ENCODE data around the gene BABAM2. TPM values are rescaled to one million over a fixed set of nuclear protein-coding genes. Genes with fewer than 3 reads are reported as not detected.

The BABAM2 gene
- total RNA-seq, 1 donor = 42.0 TPM

- H3K9me3 ChIP-seq (ENCODE audit: low read depth, low read length) = no peaks in the 10 kb centered on the region
- H3K79me2 ChIP-seq (ENCODE audit: insufficient read depth, low read length) = peaks cover 4% of the 10 kb centered on the region
- no peaks in the 10 kb centered on the region for H3K36me3 ChIP-seq (ENCODE audit: insufficient read depth, low read length)
- no peak overlapping the region for H2AFZ ChIP-seq (ENCODE audit: low read length)
- peaks cover 12% of the 10 kb centered on the region for H3K4me1 ChIP-seq (ENCODE audit: insufficient read depth, low read length)
- no peak for TF ChIP-seq CTCF (IDR thresholded peaks at IDR 0.05; ENCODE audit: extremely low read depth, low read depth, low read length)
- no peaks in the 10 kb centered on the region for H4K20me1 ChIP-seq (ENCODE audit: insufficient read depth, low read length)
- H3K4me3 ChIP-seq (ENCODE audit: insufficient read depth, low read length) = no peak overlapping the region
- no peak overlapping the region for H3K4me2 ChIP-seq (ENCODE audit: insufficient read depth, low read length)
- no peaks in the 10 kb centered on the region for H3K27me3 ChIP-seq (ENCODE audit: insufficient read depth, low read length)
- no peak for DNase-seq (ENCODE audit: insufficient read length, low spot score, missing footprints)
- no peak overlapping the region for H3K27ac ChIP-seq (ENCODE audit: low read depth, low read length)
These were observed 31.5 kb downstream of the BABAM2 start for GRCh38 chr2:27921880-27922547.

- no peak for TF ChIP-seq CTCF (IDR thresholded peaks at IDR 0.05; ENCODE audit: extremely low read depth, low read depth, low read length)
- Histone ChIP-seq H3K4me1 (ENCODE audit: insufficient read depth, low read length) (peaks cover 12% of the 10 kb centered on the region), H3K79me2 (ENCODE audit: insufficient read depth, low read length) (peaks cover 4% of the 10 kb centered on the region), H2AFZ (ENCODE audit: low read length) (no peak overlapping the region), H4K20me1 (ENCODE audit: insufficient read depth, low read length) (no peaks in the 10 kb centered on the region), H3K9me3 (ENCODE audit: low read depth, low read length) (no peaks in the 10 kb centered on the region), H3K27ac (ENCODE audit: low read depth, low read length) (no peak overlapping the region), H3K4me3 (ENCODE audit: insufficient read depth, low read length) (no peak overlapping the region), H3K27me3 (ENCODE audit: insufficient read depth, low read length) (no peaks in the 10 kb centered on the region), H3K4me2 (ENCODE audit: insufficient read depth, low read length) (no peak overlapping the region), H3K36me3 (ENCODE audit: insufficient read depth, low read length) (no peaks in the 10 kb centered on the region)
- DNase-seq (ENCODE audit: insufficient read length, low spot score, missing footprints) = no peak
These were observed 32.3 kb downstream of the BABAM2 start for GRCh38 chr2:27922842-27923241.

GRCh38 chr2:27925766-27926472, 35.4 kb downstream of the BABAM2 start:
- no peaks in the 10 kb centered on the region for H4K20me1 ChIP-seq (ENCODE audit: insufficient read depth, low read length)
- H3K27ac ChIP-seq (ENCODE audit: low read depth, low read length) = no peak overlapping the region
- no peak overlapping the region for H3K4me3 ChIP-seq (ENCODE audit: insufficient read depth, low read length)
- DNase-seq (ENCODE audit: insufficient read length, low spot score, missing footprints) = no peak
- H3K9me3 ChIP-seq (ENCODE audit: low read depth, low read length) = no peaks in the 10 kb centered on the region
- no peak for TF ChIP-seq CTCF (IDR thresholded peaks at IDR 0.05; ENCODE audit: extremely low read depth, low read depth, low read length)
- peaks cover 5% of the 10 kb centered on the region for H3K36me3 ChIP-seq (ENCODE audit: insufficient read depth, low read length)
- no peak overlapping the region for H3K4me2 ChIP-seq (ENCODE audit: insufficient read depth, low read length)
- H3K79me2 ChIP-seq (ENCODE audit: insufficient read depth, low read length) = peaks cover 4% of the 10 kb centered on the region
- no peaks in the 10 kb centered on the region for H3K27me3 ChIP-seq (ENCODE audit: insufficient read depth, low read length)
- H3K4me1 ChIP-seq (ENCODE audit: insufficient read depth, low read length) = no peaks in the 10 kb centered on the region
- no peak overlapping the region for H2AFZ ChIP-seq (ENCODE audit: low read length)

DNA sequence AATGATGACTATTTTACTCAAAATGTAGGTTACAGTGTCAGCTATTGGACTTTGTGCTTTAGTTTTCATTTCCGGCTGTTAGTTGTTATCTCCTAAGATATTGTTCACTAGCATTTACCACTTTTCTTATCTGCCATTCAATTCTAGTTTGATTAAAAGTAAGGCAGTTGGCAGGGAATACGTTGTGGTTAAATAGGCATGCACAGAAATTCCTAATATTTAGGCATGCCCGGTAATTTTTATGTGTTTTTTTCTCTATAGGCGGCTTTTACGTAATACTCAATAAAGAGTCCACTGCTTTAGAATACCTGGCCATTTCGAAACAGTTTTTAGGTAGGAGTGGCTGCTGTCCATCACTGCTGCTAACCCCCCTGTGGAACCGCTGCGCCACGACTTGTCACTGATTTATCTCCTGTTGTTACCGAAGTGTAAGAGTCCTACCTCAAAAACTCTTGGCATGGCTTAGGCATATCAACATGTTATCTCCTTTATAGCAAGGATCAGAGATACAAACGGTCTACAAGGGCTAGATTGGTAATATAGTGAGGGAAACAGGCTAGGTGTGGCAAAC, 39.5 kb downstream of the BABAM2 start:
- no peak for TF ChIP-seq CTCF (IDR thresholded peaks at IDR 0.05; ENCODE audit: extremely low read depth, low read depth, low read length)
- no peaks in the 10 kb centered on the region for H3K27me3 ChIP-seq (ENCODE audit: insufficient read depth, low read length)
- H3K36me3 ChIP-seq (ENCODE audit: insufficient read depth, low read length) = peaks cover 5% of the 10 kb centered on the region
- no peaks in the 10 kb centered on the region for H3K9me3 ChIP-seq (ENCODE audit: low read depth, low read length)
- H3K27ac ChIP-seq (ENCODE audit: low read depth, low read length) = no peak overlapping the region
- no peak overlapping the region for H3K4me2 ChIP-seq (ENCODE audit: insufficient read depth, low read length)
- no peak overlapping the region for H3K4me3 ChIP-seq (ENCODE audit: insufficient read depth, low read length)
- no peak overlapping the region for H2AFZ ChIP-seq (ENCODE audit: low read length)
- peaks cover 3% of the 10 kb centered on the region for H3K4me1 ChIP-seq (ENCODE audit: insufficient read depth, low read length)
- H3K79me2 ChIP-seq (ENCODE audit: insufficient read depth, low read length) = no peaks in the 10 kb centered on the region
- DNase-seq (ENCODE audit: insufficient read length, low spot score, missing footprints) = no peak
- H4K20me1 ChIP-seq (ENCODE audit: insufficient read depth, low read length) = no peaks in the 10 kb centered on the region

Data from osteoblast (primary cell).